Measurements from ENCODE around the gene BCR. TPM values are rescaled to one million over a fixed set of nuclear protein-coding genes. Genes with fewer than 3 reads are reported as not detected.

The BCR gene
- total RNA-seq, 1 donor from 2014 or later, result 32.0 TPM

- H3K4me1 Mint-ChIP-seq (ENCODE audit: low read depth), result no peaks in the 10 kb centered on the region
- no peak for DNase-seq (ENCODE audit: low spot score)
- no peak overlapping the region for H3K27ac Mint-ChIP-seq
- H3K36me3 Mint-ChIP-seq (ENCODE audit: low read depth), result peaks cover 6% of the 10 kb centered on the region
- intact Hi-C loops (cut with micrococcal nuclease), result no loop called here
- H3K9me3 Mint-ChIP-seq, result no peaks in the 10 kb centered on the region
- H3K27me3 Mint-ChIP-seq (ENCODE audit: low read depth), result no peaks in the 10 kb centered on the region
- H3K4me3 Mint-ChIP-seq (ENCODE audit: low read depth), result no peak overlapping the region
These were observed 87.1 kb downstream of the BCR start for GRCh38 chr22:23267226-23268043.

- DNase-seq (ENCODE audit: low spot score), result no peak
- Mint-ChIP-seq H3K27ac (no peak overlapping the region), H3K4me1 (ENCODE audit: low read depth) (no peaks in the 10 kb centered on the region), H3K27me3 (ENCODE audit: low read depth) (no peaks in the 10 kb centered on the region), H3K36me3 (ENCODE audit: low read depth) (peaks cover 7% of the 10 kb centered on the region), H3K4me3 (ENCODE audit: low read depth) (no peak overlapping the region), H3K9me3 (no peaks in the 10 kb centered on the region)
- intact Hi-C loops (cut with micrococcal nuclease), result no loop called here
These were observed 87.9 kb downstream of the BCR start for GRCh38 chr22:23268139-23268712.

GRCh38 chr22:23268877-23269276 is 88.6 kb downstream of the BCR start:
- no peak overlapping the region for H3K27ac Mint-ChIP-seq
- H3K4me3 Mint-ChIP-seq (ENCODE audit: low read depth), result no peak overlapping the region
- H3K27me3 Mint-ChIP-seq (ENCODE audit: low read depth), result no peaks in the 10 kb centered on the region
- H3K4me1 Mint-ChIP-seq (ENCODE audit: low read depth), result no peaks in the 10 kb centered on the region
- H3K36me3 Mint-ChIP-seq (ENCODE audit: low read depth), result peaks cover 12% of the 10 kb centered on the region
- DNase-seq (ENCODE audit: low spot score), result no peak
- no peaks in the 10 kb centered on the region for H3K9me3 Mint-ChIP-seq
- intact Hi-C loops (cut with micrococcal nuclease), result no loop called here

GRCh38 chr22:23269441-23270211 is 89.3 kb downstream of the BCR start:
- Mint-ChIP-seq H3K9me3 (no peaks in the 10 kb centered on the region), H3K27me3 (ENCODE audit: low read depth) (no peaks in the 10 kb centered on the region), H3K36me3 (ENCODE audit: low read depth) (peaks cover 16% of the 10 kb centered on the region), H3K4me3 (ENCODE audit: low read depth) (no peak overlapping the region), H3K27ac (no peak overlapping the region), H3K4me1 (ENCODE audit: low read depth) (no peaks in the 10 kb centered on the region)
- no peak for DNase-seq (ENCODE audit: low spot score)
- intact Hi-C loops (cut with micrococcal nuclease), result no loop called here

- H3K4me1 Mint-ChIP-seq (ENCODE audit: low read depth), result no peaks in the 10 kb centered on the region
- no peaks in the 10 kb centered on the region for H3K9me3 Mint-ChIP-seq
- H3K27ac Mint-ChIP-seq, result no peak overlapping the region
- intact Hi-C loops (cut with micrococcal nuclease), result no loop called here
- DNase-seq (ENCODE audit: low spot score), result no peak
- H3K4me3 Mint-ChIP-seq (ENCODE audit: low read depth), result no peak overlapping the region
- no peaks in the 10 kb centered on the region for H3K27me3 Mint-ChIP-seq (ENCODE audit: low read depth)
- peaks cover 16% of the 10 kb centered on the region for H3K36me3 Mint-ChIP-seq (ENCODE audit: low read depth)
These were observed 90.0 kb downstream of the BCR start for GRCh38 chr22:23270212-23270733.

- H3K27ac Mint-ChIP-seq, result no peak overlapping the region
- no peaks in the 10 kb centered on the region for H3K4me1 Mint-ChIP-seq (ENCODE audit: low read depth)
- no peak for DNase-seq (ENCODE audit: low spot score)
- intact Hi-C loops (cut with micrococcal nuclease), result no loop called here
- no peaks in the 10 kb centered on the region for H3K27me3 Mint-ChIP-seq (ENCODE audit: low read depth)
- peaks cover 16% of the 10 kb centered on the region for H3K36me3 Mint-ChIP-seq (ENCODE audit: low read depth)
- no peaks in the 10 kb centered on the region for H3K9me3 Mint-ChIP-seq
- H3K4me3 Mint-ChIP-seq (ENCODE audit: low read depth), result no peak overlapping the region
These were observed 90.7 kb downstream of the BCR start for GRCh38 chr22:23270798-23271596.

- DNase-seq (ENCODE audit: low spot score), result no peak
- H3K27ac Mint-ChIP-seq, result no peak overlapping the region
- intact Hi-C loops (cut with micrococcal nuclease), result no loop called here
- H3K9me3 Mint-ChIP-seq, result no peaks in the 10 kb centered on the region
- no peak overlapping the region for H3K4me3 Mint-ChIP-seq (ENCODE audit: low read depth)
- H3K27me3 Mint-ChIP-seq (ENCODE audit: low read depth), result no peaks in the 10 kb centered on the region
- H3K4me1 Mint-ChIP-seq (ENCODE audit: low read depth), result no peaks in the 10 kb centered on the region
- H3K36me3 Mint-ChIP-seq (ENCODE audit: low read depth), result peaks cover 16% of the 10 kb centered on the region
These were observed 91.2 kb downstream of the BCR start for GRCh38 chr22:23271597-23271908.

GRCh38 chr22:23272371-23272770 is 92.1 kb downstream of the BCR start:
- H3K9me3 Mint-ChIP-seq, result no peaks in the 10 kb centered on the region
- H3K4me3 Mint-ChIP-seq (ENCODE audit: low read depth), result no peak overlapping the region
- H3K4me1 Mint-ChIP-seq (ENCODE audit: low read depth), result no peaks in the 10 kb centered on the region
- H3K36me3 Mint-ChIP-seq (ENCODE audit: low read depth), result peaks cover 16% of the 10 kb centered on the region
- intact Hi-C loops (cut with micrococcal nuclease), result no loop called here
- H3K27me3 Mint-ChIP-seq (ENCODE audit: low read depth), result no peaks in the 10 kb centered on the region
- no peak for DNase-seq (ENCODE audit: low spot score)
- H3K27ac Mint-ChIP-seq, result no peak overlapping the region

GRCh38 chr22:23272834-23273233 is 92.5 kb downstream of the BCR start:
- no peaks in the 10 kb centered on the region for H3K4me1 Mint-ChIP-seq (ENCODE audit: low read depth)
- no peak overlapping the region for H3K4me3 Mint-ChIP-seq (ENCODE audit: low read depth)
- DNase-seq (ENCODE audit: low spot score), result no peak
- peaks cover 16% of the 10 kb centered on the region for H3K36me3 Mint-ChIP-seq (ENCODE audit: low read depth)
- H3K27ac Mint-ChIP-seq, result no peak overlapping the region
- H3K27me3 Mint-ChIP-seq (ENCODE audit: low read depth), result no peaks in the 10 kb centered on the region
- no peaks in the 10 kb centered on the region for H3K9me3 Mint-ChIP-seq
- intact Hi-C loops (cut with micrococcal nuclease), result no loop called here

- Mint-ChIP-seq H3K9me3 (no peaks in the 10 kb centered on the region), H3K27me3 (ENCODE audit: low read depth) (no peaks in the 10 kb centered on the region), H3K4me3 (ENCODE audit: low read depth) (no peak overlapping the region), H3K27ac (no peak overlapping the region), H3K36me3 (ENCODE audit: low read depth) (peaks cover 16% of the 10 kb centered on the region), H3K4me1 (ENCODE audit: low read depth) (no peaks in the 10 kb centered on the region)
- no peak for DNase-seq (ENCODE audit: low spot score)
- intact Hi-C loops (cut with micrococcal nuclease), result no loop called here
These were observed 93.3 kb downstream of the BCR start for GRCh38 chr22:23273445-23274145.

- H3K27me3 Mint-ChIP-seq (ENCODE audit: low read depth), result no peaks in the 10 kb centered on the region
- peaks cover 13% of the 10 kb centered on the region for H3K36me3 Mint-ChIP-seq (ENCODE audit: low read depth)
- DNase-seq (ENCODE audit: low spot score), result no peak
- H3K4me1 Mint-ChIP-seq (ENCODE audit: low read depth), result no peaks in the 10 kb centered on the region
- no peak overlapping the region for H3K4me3 Mint-ChIP-seq (ENCODE audit: low read depth)
- no peak overlapping the region for H3K27ac Mint-ChIP-seq
- no peaks in the 10 kb centered on the region for H3K9me3 Mint-ChIP-seq
- intact Hi-C loops (cut with micrococcal nuclease), result no loop called here
These were observed 93.8 kb downstream of the BCR start for GRCh38 chr22:23274146-23274526.
